ENCODE results near the gene WWP2. TPM values are rescaled to one million over a fixed set of nuclear protein-coding genes. Genes with fewer than 3 reads are reported as not detected.

WWP2 gene
- total RNA-seq, 4 donors from 2014 or later: 40.8 to 96.9 (median 84.3) TPM

DNA sequence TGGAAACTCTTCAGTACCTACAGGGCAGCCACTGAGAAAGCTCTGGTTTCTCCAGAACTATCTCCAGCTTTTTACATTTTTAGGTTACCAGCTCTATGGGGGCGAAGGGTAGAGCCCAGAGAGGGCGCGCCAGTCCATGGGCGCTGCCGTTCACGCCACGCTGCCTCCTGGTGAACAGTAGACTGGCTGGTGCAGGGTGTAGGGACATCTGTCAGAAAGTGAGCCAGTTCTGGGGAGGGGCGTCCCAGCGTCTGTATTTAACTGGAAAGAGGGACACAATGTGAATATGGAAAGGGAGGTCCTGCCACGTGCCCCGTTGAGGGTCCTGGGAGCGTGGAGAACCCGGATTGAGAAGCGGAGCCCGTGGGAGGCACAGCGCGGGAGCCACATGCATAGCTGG, 172.6 kb downstream of the WWP2 start:
- H3K4me3 ChIP-seq: no peak overlapping the region
- 93 to 94% methylated on average over 17 of the region's 17 CpGs for WGBS, 2 donors
- no peak overlapping the region for H3K27ac ChIP-seq
- no peaks in the 10 kb centered on the region for H3K9me3 ChIP-seq
- TF ChIP-seq CTCF (IDR thresholded peaks at IDR 0.05) (no peak), POLR2A (IDR thresholded peaks at IDR 0.05) (no peak), EP300 (IDR thresholded peaks at IDR 0.05) (no peak)
- H3K4me1 ChIP-seq: peaks cover 0 to 10% (median 6%) of the 10 kb centered on the region in 4 donors
- DNase-seq (ENCODE audit: low spot score in 2 of 2): no peak
- H3K27me3 ChIP-seq: no peaks in the 10 kb centered on the region
- peaks cover 18 to 100% (median 41%) of the 10 kb centered on the region in 3 donors for H3K36me3 ChIP-seq

GRCh38 chr16:69935278-69935711, 173.2 kb downstream of the WWP2 start:
- WGBS, 2 donors: 93 to 94% methylated on average over 18 to 19 of the region's 19 CpGs
- Histone ChIP-seq H3K27ac (no peak overlapping the region), H3K4me3 (no peak overlapping the region), H3K4me1 (peaks cover 0 to 5% (median 1%) of the 10 kb centered on the region in 4 donors), H3K36me3 (peaks cover 18 to 100% (median 41%) of the 10 kb centered on the region in 3 donors), H3K9me3 (no peaks in the 10 kb centered on the region), H3K27me3 (no peaks in the 10 kb centered on the region)
- TF ChIP-seq EP300 (IDR thresholded peaks at IDR 0.05) (no peak), CTCF (IDR thresholded peaks at IDR 0.05) (no peak), POLR2A (IDR thresholded peaks at IDR 0.05) (no peak)
- no peak for DNase-seq (ENCODE audit: low spot score in 2 of 2)

DNA sequence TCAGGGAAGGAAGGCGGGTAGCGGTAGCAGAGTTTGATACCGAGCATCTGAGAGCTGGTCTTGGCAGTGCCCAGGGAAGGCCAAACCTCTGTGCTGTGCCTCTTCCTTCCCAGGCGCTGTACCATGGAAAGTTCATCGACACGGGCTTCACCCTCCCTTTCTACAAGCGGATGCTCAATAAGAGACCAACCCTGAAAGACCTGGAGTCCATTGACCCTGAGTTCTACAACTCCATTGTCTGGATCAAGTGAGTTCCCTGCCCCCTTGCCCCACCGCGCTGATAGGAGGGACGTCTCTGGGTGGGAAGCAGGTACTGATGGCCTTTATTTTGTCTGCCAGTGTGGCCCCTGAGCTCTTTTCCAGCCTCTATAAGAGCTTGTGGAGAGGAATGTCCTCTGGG, 173.6 kb downstream of the WWP2 start:
- Histone ChIP-seq H3K36me3 (peaks cover 18 to 100% (median 41%) of the 10 kb centered on the region in 3 donors), H3K27ac (no peak overlapping the region), H3K9me3 (no peaks in the 10 kb centered on the region), H3K27me3 (no peaks in the 10 kb centered on the region), H3K4me3 (no peak overlapping the region), H3K4me1 (peaks cover 0 to 4% (median 0%) of the 10 kb centered on the region in 4 donors)
- 91 to 92% methylated on average over 10 of the region's 10 CpGs for WGBS, 2 donors
- no peak for TF ChIP-seq EP300 (IDR thresholded peaks at IDR 0.05)
- no peak for TF ChIP-seq CTCF (IDR thresholded peaks at IDR 0.05)
- TF ChIP-seq POLR2A (IDR thresholded peaks at IDR 0.05): no peak
- no peak for DNase-seq (ENCODE audit: low spot score in 2 of 2)

DNA sequence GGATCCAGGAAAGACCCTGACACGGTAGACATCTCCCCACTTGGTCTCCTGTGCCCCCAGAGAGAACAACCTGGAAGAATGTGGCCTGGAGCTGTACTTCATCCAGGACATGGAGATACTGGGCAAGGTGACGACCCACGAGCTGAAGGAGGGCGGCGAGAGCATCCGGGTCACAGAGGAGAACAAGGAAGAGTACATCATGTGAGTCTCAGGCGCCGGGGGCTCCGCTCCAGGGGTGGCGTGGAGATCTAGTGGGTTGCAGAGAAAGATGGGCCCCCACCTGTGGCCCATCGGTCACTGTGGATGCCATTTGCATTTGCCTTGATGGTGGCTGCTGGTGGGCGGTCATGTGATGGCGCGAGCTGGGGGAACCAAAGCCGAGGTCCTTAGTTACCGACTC, 174.1 kb downstream of the WWP2 start:
- H3K9me3 ChIP-seq: no peaks in the 10 kb centered on the region
- H3K4me1 ChIP-seq: peaks cover 0 to 6% (median 0%) of the 10 kb centered on the region in 4 donors
- 96 to 97% methylated on average over 16 of the region's 16 CpGs for WGBS, 2 donors
- peaks cover 15 to 100% (median 36%) of the 10 kb centered on the region in 3 donors for H3K36me3 ChIP-seq
- no peak overlapping the region for H3K27ac ChIP-seq
- H3K4me3 ChIP-seq: no peak overlapping the region
- H3K27me3 ChIP-seq: no peaks in the 10 kb centered on the region
- no peak for DNase-seq (ENCODE audit: low spot score in 2 of 2)
- no peak for TF ChIP-seq CTCF (IDR thresholded peaks at IDR 0.05)
- TF ChIP-seq POLR2A (IDR thresholded peaks at IDR 0.05): no peak
- no peak for TF ChIP-seq EP300 (IDR thresholded peaks at IDR 0.05)

DNA sequence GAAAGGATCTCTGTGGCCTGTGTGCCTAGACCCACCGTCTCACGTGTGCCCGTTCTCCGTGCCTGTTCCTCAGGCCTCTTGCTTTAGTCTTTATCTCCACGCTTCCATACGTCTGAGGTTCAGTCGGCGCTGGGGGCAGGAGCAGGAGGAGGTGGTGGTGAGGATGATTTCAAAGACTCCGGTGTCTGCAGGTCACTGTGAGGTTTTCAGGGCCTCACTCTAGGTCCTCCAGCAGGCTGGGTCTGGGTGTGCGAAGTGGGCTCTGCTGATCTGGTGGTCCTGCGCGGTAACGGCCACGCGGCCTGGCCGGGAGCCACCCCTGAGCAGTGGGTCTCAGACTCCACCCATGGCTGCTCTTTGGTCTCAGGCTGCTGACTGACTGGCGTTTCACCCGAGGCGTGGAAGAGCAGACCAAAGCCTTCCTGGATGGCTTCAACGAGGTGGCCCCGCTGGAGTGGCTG, 174.6 kb downstream of the WWP2 start:
- H3K4me3 ChIP-seq: no peak overlapping the region
- no peak for TF ChIP-seq POLR2A (IDR thresholded peaks at IDR 0.05)
- TF ChIP-seq CTCF (IDR thresholded peaks at IDR 0.05): no peak
- TF ChIP-seq EP300 (IDR thresholded peaks at IDR 0.05): no peak
- WGBS, 2 donors: 94 to 95% methylated on average over 14 to 15 of the region's 21 CpGs
- peak in 1 of 2 donors; percentile 2 for DNase-seq (ENCODE audit: low spot score in 2 of 2)
- H3K9me3 ChIP-seq: no peaks in the 10 kb centered on the region
- H3K27ac ChIP-seq: no peak overlapping the region
- no peaks in the 10 kb centered on the region for H3K27me3 ChIP-seq
- peaks cover 0 to 11% (median 2%) of the 10 kb centered on the region in 4 donors for H3K4me1 ChIP-seq
- peaks cover 14 to 97% (median 30%) of the 10 kb centered on the region in 3 donors for H3K36me3 ChIP-seq

Data from tibial nerve (tissue), 4 donors.